DOHH2 (cell line): Measurements from ENCODE around the gene LYPD1.

ENCODE experiments used
- H3F3A ChIP-seq: fragments of 200-600 bp; sonication (generic), shearing (Covaris generic); 2 replicates; pipeline ENCODE4 v1.6.0; 2016; ENCODE audit warnings: antibody characterized with exemption, mild to moderate bottlenecking; ENCODE audit not compliant: control insufficient read depth, insufficient read depth
- H3K27ac ChIP-seq: fragments of 200-600 bp; sonication (generic); 2 replicates; pipeline ENCODE4 v1.5.1; 2014; ENCODE audit warnings: low read depth, mild to moderate bottlenecking, low read length, moderate library complexity
- H3K27me3 ChIP-seq: fragments of 200-600 bp; sonication (generic); 2 replicates; pipeline ENCODE4 v1.6.1; 2014; ENCODE audit warnings: mild to moderate bottlenecking, low read length, mixed read lengths; ENCODE audit not compliant: control insufficient read depth
- H3K36me3 ChIP-seq: fragments of 200-600 bp; sonication (generic); 2 replicates; pipeline ENCODE4 v1.6.1; 2014; ENCODE audit warnings: mild to moderate bottlenecking, low read length, moderate library complexity, mixed read lengths; ENCODE audit not compliant: control insufficient read depth
- H3K4me1 ChIP-seq: fragments of 200-600 bp; sonication (generic); 2 replicates; pipeline ENCODE4 v1.6.1; 2014; ENCODE audit warnings: mild to moderate bottlenecking, low read length, mixed read lengths; ENCODE audit not compliant: control insufficient read depth
- H3K4me2 ChIP-seq: fragments of 200-600 bp; sonication (generic); 2 replicates; pipeline ENCODE4 v1.6.0; 2014; ENCODE audit warnings: mild to moderate bottlenecking, low read length, moderate library complexity
- H3K4me3 ChIP-seq: fragments of 200-600 bp; sonication (generic); 2 replicates; pipeline ENCODE4 v1.5.1; 2014; ENCODE audit warnings: mild to moderate bottlenecking, low read length, mixed read lengths
- H3K79me2 ChIP-seq: fragments of 200-600 bp; sonication (generic); 2 replicates; pipeline ENCODE4 v1.6.1; 2014; ENCODE audit warnings: mild to moderate bottlenecking, low read length, mixed read lengths; ENCODE audit not compliant: control insufficient read depth
- H3K9me2 ChIP-seq: fragments of 200-600 bp; sonication (generic); replicated peaks from 2 replicates; pipeline ENCODE4 v1.6.1; 2014; ENCODE audit warnings: mild to moderate bottlenecking, low read length, mixed read lengths; ENCODE audit not compliant: control insufficient read depth
- H3K9me3 ChIP-seq: fragments of 200-600 bp; sonication (generic); 2 replicates; pipeline ENCODE4 v1.6.1; 2014; ENCODE audit warnings: antibody characterized with exemption, low read length, mixed read lengths; ENCODE audit not compliant: control insufficient read depth, insufficient read depth
- H4K20me1 ChIP-seq: fragments of 200-600 bp; sonication (generic); 2 replicates; pipeline ENCODE4 v1.6.0; 2014; ENCODE audit warnings: low read depth, mild to moderate bottlenecking, antibody characterized with exemption, low read length, moderate library complexity; ENCODE audit not compliant: control insufficient read depth, insufficient read depth
- EZH2phosphoT487 ChIP-seq: fragments of 200-600 bp; sonication (generic); IDR thresholded peaks from 2 replicates; pipeline ENCODE4 v1.6.1; 2017; ENCODE audit warnings: borderline replicate concordance, mild to moderate bottlenecking, antibody characterized with exemption, low read length, moderate library complexity, mixed read lengths
- TF ChIP-seq, protein P1 (sequence below): fragments of 200-600 bp; sonication (generic); IDR thresholded peaks from one replicate; pipeline ENCODE4 v1.5.1; 2014; ENCODE audit warnings: antibody characterized with exemption, mild to moderate bottlenecking, low read depth, low read length; ENCODE audit not compliant: poor library complexity, severe bottlenecking

LYPD1 gene

DNA sequence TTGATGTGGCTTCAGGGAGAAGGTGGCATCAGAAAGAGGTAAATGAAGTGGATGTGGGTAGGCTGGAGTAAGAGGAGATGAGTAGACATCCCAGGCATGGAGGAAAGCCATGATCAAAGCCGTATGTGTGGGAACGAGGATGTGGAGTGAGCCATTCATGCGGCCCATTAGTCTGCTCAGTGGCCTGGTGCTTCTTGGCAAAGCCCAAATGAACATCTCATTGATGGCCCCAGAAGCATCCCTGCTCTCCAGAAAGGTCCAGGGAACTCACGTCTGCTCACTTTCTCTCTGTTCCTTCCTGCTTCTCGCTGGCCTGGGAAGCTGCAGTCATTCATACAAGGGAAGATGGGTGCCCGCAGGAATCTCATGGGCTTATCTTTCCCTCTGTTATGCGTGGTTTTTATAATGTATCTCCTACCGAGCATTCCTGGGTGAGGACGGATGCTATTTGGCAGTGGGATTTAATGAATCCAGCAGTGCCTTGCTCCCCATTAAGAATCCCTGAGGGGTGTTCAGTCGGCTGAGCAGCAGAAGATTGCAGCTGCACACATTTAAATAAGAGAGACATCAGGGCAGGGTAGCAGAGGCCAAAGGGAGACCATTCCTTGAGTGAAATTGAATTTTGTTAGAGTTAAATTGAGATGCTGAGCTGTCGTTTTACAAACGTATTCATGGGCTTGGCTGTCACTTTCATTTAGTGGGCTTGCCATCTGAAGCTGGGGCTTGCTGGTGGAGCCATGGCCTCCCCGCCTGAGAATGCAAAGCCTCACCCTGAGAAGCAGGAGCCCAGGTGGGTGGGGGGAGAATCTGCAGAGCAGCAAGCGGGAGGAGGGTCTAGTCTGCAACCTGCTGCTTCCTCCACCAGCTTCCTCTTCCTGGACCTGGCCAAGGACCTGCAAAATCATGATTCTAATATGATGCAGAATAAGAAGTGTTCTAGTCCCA, 64.5 kb downstream of the LYPD1 start:
- no peaks in the 10 kb centered on the region for H3F3A ChIP-seq
- no peaks in the 10 kb centered on the region for H3K79me2 ChIP-seq
- H3K4me1 ChIP-seq: no peaks in the 10 kb centered on the region
- H4K20me1 ChIP-seq: no peaks in the 10 kb centered on the region
- no peaks in the 10 kb centered on the region for H3K27me3 ChIP-seq
- H3K36me3 ChIP-seq: no peaks in the 10 kb centered on the region
- no peak overlapping the region for H3K4me3 ChIP-seq
- no peak for TF ChIP-seq EZH2phosphoT487
- TF ChIP-seq, protein P1, sequence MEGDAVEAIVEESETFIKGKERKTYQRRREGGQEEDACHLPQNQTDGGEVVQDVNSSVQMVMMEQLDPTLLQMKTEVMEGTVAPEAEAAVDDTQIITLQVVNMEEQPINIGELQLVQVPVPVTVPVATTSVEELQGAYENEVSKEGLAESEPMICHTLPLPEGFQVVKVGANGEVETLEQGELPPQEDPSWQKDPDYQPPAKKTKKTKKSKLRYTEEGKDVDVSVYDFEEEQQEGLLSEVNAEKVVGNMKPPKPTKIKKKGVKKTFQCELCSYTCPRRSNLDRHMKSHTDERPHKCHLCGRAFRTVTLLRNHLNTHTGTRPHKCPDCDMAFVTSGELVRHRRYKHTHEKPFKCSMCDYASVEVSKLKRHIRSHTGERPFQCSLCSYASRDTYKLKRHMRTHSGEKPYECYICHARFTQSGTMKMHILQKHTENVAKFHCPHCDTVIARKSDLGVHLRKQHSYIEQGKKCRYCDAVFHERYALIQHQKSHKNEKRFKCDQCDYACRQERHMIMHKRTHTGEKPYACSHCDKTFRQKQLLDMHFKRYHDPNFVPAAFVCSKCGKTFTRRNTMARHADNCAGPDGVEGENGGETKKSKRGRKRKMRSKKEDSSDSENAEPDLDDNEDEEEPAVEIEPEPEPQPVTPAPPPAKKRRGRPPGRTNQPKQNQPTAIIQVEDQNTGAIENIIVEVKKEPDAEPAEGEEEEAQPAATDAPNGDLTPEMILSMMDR: no peak
- no peak overlapping the region for H3K27ac ChIP-seq
- H3K4me2 ChIP-seq: no peak overlapping the region
- no peaks in the 10 kb centered on the region for H3K9me3 ChIP-seq
- no peaks in the 10 kb centered on the region for H3K9me2 ChIP-seq

DNA sequence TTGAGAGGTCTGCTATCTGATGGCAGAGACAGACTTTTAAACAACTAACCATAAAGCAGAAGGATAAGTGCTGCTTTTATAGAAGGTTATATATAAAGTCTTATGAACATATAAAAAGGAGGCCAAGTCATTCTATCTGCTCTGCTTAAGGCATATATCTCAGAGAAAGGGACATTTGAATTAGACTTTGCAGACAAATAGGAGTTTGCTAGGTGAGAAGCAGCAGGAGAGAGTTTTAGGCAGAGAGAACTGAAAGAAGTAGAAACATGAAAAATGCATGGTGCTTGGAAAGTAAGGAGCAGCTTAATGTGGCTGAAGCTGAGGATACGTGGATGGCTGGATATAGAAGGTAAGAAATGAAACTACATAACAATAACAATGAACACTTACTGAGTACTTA, 65.4 kb downstream of the LYPD1 start:
- H3K36me3 ChIP-seq: no peaks in the 10 kb centered on the region
- no peaks in the 10 kb centered on the region for H3K79me2 ChIP-seq
- TF ChIP-seq, protein P1: no peak
- no peak for TF ChIP-seq EZH2phosphoT487
- no peaks in the 10 kb centered on the region for H3K9me2 ChIP-seq
- no peaks in the 10 kb centered on the region for H3K4me1 ChIP-seq
- no peaks in the 10 kb centered on the region for H3F3A ChIP-seq
- no peak overlapping the region for H3K27ac ChIP-seq
- no peaks in the 10 kb centered on the region for H3K9me3 ChIP-seq
- no peaks in the 10 kb centered on the region for H4K20me1 ChIP-seq
- H3K4me3 ChIP-seq: no peak overlapping the region
- no peak overlapping the region for H3K4me2 ChIP-seq
- no peaks in the 10 kb centered on the region for H3K27me3 ChIP-seq

DNA sequence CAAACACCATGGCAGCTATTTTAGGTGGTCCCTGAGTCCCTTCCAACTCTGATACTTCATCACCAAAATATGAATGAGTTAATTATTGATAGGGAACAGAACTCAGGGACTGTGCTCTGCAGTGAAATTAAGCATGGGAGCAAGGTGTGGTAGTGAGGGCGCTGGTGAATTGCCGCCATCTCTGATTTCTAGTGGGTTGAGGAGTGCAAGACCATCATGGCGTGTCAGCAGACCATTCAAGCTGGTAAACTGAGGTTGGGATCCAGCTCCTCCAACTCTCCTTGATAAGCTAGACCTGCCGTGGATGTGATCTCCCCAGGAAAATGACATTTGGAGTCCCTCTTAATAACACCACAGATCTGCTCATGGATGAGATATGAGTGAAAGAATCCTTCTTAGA, 70.4 kb downstream of the LYPD1 start:
- no peak overlapping the region for H3K27ac ChIP-seq
- no peaks in the 10 kb centered on the region for H3F3A ChIP-seq
- no peak overlapping the region for H3K4me3 ChIP-seq
- H3K79me2 ChIP-seq: no peaks in the 10 kb centered on the region
- TF ChIP-seq, protein P1: no peak
- H3K9me3 ChIP-seq: no peaks in the 10 kb centered on the region
- H4K20me1 ChIP-seq: no peaks in the 10 kb centered on the region
- H3K27me3 ChIP-seq: no peaks in the 10 kb centered on the region
- H3K9me2 ChIP-seq: no peaks in the 10 kb centered on the region
- no peaks in the 10 kb centered on the region for H3K4me1 ChIP-seq
- H3K4me2 ChIP-seq: no peak overlapping the region
- no peaks in the 10 kb centered on the region for H3K36me3 ChIP-seq
